NOMO-1 treated with dmso at 0.1 percent for 144 hours (cell line): ENCODE results near the gene MUC13.

Experiments
- DNase-seq: peaks from one replicate; lab custom pipeline; 2025; ENCODE audit not compliant: unreplicated experiment; lab: John Stamatoyannopoulos, UW

MUC13 gene

DNA sequence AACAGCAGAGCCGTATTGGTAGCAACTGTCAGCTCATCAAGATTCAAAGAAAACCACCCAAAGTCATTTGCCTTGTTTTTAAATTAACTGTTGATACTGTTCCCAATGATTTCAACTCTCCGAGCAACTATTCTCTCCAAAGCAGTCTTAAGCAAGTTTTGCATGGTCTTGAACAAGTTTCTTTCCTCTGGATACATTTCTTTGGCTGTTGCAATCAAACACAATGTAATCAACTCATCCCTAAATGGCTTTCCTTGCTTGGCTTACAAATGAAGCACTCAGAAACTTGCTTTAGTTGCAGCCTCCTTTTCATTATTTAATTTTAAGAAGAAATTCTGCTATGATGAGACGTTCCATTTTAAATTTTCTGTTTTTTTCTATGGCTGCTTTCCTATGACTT lies 15.5 kb upstream of the MUC13 start:
- DNase-seq, result no peak

GRCh38 chr3:124942613-124943012 lies 8.1 kb upstream of the MUC13 start:
- peak; percentile 14 for DNase-seq

DNA sequence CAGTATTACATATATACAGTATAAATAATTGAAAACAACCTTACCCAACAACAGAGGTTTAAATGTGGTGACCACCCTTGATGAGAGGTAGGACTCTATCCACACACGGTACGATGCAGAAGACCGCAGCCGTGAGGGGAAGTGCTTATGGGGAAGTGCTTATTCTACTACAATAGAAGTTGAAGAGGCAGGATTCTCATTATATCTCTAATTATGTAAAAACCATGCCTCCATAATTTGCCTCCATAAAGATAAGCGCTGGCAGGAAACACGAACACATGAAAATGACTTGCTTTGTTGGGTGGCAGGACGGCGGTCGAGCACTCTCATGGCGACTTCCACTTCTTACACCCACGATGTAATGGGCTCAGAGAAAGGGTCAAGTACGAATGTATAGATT lies 7.2 kb upstream of the MUC13 start:
- DNase-seq, result peak; percentile 66

- no peak for DNase-seq
Observed at GRCh38 chr3:124939661-124940060, 5.1 kb upstream of the MUC13 start.

GRCh38 chr3:124938896-124939295 lies 4.3 kb upstream of the MUC13 start:
- DNase-seq, result no peak

DNA sequence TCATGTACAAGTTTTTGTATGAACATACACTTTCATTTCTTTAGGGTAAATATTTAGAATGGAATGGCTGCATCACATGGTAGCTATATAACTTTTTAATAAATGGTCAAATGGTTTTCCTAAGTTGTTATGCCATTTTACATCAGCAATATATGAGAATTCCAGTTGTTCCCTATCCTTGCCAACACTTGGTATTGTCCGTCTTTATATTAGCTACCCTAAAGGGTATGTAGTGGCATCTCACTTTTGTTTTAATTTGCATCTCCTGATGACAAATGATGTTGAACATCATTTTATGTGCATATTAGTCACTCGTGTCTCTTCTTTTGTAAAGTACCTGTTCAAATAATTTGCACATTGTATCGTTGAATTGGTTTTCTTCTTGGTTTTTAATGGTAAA lies 2.5 kb upstream of the MUC13 start:
- no peak for DNase-seq

DNA sequence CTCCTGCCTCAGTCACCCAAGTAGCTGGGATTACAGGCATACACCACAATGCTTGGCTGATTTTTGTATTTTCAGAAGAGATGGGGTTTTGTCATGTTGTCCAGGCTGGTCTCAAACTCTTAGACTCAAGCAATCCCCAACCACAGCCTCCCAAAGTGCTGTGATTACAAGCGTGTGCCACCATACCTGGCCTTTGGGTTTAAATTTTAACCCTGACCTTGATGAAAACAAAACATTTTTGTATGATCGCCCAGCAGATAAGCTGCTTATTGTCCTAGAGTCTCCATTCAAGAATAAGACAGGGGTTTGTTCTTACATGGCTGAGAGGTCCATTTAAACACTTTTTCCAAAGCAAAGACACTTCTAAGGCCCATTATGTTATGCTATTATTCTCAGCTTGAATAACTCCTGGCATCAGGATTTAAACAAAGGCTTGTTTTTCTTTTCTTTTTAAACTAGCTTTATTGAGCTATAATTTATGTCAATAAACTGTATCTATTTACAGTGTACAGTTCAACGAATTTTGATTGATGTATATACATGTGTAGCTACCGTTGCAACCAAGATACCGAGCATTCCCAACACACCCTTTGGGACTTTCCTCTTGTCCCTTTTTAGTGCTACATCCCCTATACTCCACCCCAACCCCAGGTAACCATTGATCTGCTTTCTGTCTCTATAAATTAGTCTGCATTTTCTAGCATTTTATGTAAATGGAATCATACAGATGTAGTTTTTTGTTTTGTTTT lies 1.4 kb upstream of the MUC13 start:
- DNase-seq, result no peak

DNA sequence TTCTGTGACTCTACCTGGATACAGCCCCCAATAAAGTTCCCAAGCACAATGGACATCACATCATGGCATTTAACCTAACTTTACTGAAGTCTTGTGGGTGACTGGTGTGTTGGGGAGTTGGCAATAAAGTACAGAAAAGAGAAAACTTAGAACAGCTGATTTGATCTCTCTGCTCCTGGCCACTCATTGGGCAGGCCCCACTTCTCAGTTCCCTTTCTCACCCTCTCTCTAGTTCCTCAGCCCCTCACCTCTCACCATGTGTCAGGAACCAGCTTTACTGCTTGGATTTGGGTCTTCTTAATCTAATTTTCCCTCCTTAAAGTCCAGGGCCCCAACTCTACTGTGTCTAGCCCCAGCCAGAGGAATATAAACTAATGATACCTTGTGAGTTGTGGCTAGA lies 713 bp upstream of the MUC13 start:
- DNase-seq, result peak; percentile 24

GRCh38 chr3:124928333-124929202 lies 6.0 kb downstream of the MUC13 start:
- DNase-seq, result no peak

DNA sequence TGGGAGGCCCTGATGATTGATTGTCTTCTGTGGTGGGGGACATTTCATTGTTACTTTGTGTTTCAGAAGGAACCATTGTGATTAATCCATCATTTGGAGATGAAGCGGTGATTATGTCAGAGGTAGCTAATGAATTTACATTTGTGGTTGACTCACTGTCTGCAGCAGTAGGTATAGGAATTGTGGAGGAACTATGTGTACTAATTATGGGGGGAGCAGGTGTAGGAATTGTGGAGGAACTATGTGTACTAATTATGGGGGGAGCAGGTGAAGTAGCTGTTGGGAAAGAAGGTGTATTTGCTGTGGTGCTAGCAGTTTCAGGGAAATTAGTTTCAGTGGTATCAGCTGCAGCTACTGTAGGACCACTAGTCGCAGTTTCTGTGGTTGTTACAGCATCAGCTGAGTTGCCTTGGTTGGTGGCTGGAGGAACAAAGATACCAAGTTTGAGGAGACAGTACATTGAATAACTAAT lies 6.9 kb downstream of the MUC13 start:
- DNase-seq, result no peak

- peak; percentile 33 for DNase-seq
Observed at GRCh38 chr3:124926426-124927101, 8.0 kb downstream of the MUC13 start.

DNA sequence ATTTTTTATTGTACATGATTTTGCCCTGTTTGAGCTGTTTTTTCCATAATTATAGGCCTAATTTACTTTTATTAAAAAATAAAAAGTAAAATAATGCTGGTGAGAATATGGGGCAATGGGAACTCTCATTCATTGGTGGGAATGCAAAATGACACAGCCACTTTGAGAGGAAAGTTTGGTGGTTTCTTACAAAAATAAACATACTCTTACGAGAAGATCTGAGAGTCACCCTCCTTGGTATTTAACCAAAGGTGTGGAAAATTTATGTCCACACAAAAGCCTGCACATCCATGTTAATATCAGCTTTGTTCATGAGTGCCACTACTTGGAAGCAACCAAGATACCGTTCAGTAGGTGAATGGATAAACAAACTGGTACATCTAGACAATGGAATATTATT lies 9.8 kb downstream of the MUC13 start:
- DNase-seq, result no peak

DNA sequence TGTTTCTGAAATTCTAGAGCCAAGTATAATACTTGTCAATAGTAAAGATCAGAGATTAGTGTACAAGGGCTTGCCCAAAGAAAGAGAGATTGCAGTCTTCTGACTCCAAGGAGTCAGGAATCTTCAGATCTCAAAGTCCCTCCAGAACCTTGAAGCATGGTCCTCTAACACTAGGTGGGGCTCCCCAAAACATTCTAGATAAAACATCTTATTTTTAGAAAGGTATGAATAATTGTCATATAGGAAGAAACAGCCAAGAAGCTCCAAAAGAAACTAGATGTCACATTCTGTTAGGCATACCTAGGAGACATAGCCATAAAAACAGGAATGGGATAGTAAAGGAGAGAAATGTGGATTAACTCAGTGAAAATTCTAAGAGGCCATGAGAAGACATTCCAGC lies 10.7 kb downstream of the MUC13 start:
- DNase-seq, result no peak

DNA sequence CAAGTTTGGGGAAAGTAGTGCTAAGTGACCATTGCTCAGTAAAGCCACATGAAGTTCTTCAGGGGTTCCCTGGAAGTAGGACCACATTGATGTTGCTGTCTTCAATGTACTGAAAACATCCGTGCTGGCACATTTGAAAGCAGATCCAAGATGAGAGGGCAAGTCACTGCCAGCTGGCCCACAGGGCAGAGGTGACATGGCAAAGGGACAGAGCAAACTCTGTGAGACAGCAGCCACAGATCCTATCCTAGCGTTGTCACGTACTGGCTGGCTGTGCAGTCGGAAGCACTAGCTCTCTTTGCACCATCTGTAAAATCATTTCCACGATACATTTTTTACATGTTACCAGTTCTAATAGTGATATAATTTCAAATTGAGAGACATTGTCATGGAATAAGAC lies 13.8 kb downstream of the MUC13 start:
- no peak for DNase-seq

DNA sequence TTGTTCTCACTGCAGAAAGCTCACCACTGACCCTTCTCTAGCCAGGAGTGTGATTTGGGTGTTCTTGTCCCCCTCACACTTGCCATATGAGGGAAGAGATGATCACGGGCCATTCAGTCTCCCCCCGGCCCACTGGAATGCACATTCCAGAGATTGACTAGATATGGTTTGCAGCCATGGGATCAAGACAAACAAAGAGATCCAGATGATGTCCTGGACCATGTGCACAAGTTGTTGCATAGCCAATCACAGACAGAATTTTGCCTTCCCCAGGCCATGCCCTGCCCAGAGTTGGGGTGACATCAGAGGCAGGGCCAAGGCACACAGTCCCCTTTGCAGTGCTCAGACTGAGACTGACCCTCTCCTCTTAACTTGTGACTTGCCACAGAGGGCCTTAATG lies 14.8 kb downstream of the MUC13 start:
- no peak for DNase-seq

DNA sequence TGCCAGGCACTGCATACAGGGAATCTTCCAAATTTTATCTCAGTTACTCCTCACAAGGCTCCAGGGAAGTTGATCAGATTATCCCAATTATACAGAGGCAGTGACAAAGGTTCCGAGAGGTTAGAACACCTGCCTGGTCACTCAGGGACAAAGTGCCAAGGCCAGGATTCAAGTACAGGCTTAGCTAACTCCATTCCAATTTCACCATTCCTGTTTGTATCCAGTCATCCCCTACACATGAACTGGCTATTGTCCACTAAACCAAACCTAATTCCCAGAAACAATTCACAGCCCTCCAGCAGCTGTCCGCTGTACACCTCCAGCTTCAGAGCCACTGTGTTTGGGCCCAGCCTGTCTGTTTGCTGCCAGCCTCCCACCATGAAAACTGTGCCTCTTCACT lies 16.0 kb downstream of the MUC13 start:
- no peak for DNase-seq

DNA sequence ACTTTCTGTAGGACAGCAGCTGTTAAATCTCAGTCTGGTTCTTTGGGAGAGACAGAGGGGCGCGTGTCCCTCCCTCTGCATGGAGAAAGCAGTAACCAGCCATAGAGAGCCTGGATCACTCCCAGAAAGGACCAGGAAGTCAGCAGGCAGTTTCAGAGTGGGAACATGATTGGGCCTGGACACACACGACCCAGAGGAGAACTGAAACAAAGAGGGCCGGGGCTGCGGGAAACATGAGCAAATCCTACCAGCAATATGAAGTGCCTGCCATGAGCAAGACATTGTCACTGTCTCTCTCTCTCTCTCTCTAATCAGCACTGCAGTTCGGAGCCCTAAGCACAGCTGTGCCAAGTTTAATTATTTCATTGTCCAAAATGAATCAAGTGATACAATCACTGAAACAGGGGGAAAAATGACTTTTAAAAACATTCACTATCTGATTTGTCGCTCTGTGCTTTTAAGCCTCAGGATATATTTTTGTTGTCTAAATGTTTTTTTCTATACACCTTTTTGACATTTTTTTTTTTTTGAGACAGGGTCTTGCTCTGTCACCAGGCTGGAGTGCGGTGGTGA lies 17.6 kb downstream of the MUC13 start:
- no peak for DNase-seq

DNA sequence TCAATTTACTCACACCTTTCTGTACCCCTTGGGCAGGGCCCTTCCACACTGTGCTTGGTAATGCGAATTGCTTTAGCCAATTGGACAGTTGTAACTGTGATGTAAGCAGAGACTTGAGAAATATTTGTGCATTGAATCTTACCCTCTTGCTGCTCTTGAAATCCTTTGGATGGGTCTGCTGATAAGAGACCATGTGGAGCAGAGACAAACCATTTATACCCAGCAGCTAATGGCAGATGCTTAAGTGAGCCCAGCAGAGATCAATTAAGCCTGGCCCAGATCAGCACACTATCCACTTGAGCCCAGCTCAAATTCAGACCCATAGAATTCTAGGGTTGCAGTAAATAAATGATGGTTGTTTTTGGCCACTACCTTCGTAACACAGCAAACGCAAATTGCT lies 19.3 kb downstream of the MUC13 start:
- DNase-seq, result no peak

- DNase-seq, result no peak
Observed at GRCh38 chr3:124907957-124908356, 26.6 kb downstream of the MUC13 start.

GRCh38 chr3:124904835-124905492 lies 29.6 kb downstream of the MUC13 start:
- DNase-seq, result no peak
